IMR-90 (cell line): Measurements from ENCODE around the gene EPAS1. TPM values are rescaled to one million over a fixed set of nuclear protein-coding genes. Genes with fewer than 3 reads are reported as not detected.

Source experiments
- ATAC-seq: fragments of 200-7000 bp; cut with Tn5 transposase; 2 replicates; pipeline ENCODE4 v1.9.1; 2020; ENCODE audit warnings: low read depth, mild to moderate bottlenecking, moderate library complexity
- BruUV-seq: library from RNA; stranded (reverse); fragments of 400-500 nt; replicated peaks from 2 replicates; lab custom pipeline; 2021; lab: Mats Ljungman, UMichigan
- CTCF ChIA-PET: fragments of 300-600 bp; formaldehyde crosslinking; extraction: SDS; loops from one replicate; lab custom pipeline; 2021; ENCODE audit warnings: antibody characterized with exemption; lab: Yijun Ruan, JAX
- POLR2A ChIA-PET: fragments of 300-600 bp; sonication (Branson Sonifier 250); formaldehyde crosslinking; loops from one replicate; lab custom pipeline; 2022; ENCODE audit warnings: antibody characterized with exemption; ENCODE audit not compliant: unreplicated experiment; lab: Charles Lee
- DNase-seq: peaks from one replicate; pipeline ENCODE4 v3.0.0; 2013
- H2AFZ ChIP-seq: replicated peaks from 2 replicates; pipeline ENCODE3; 2013; ENCODE audit warnings: low read length, mild to moderate bottlenecking; ENCODE audit not compliant: poor library complexity
- H2AK5ac ChIP-seq: 2 replicates; pipeline ENCODE4 v1.6.1; 2013; ENCODE audit warnings: low read depth, low read length, inconsistent platforms
- H2AK9ac ChIP-seq: replicated peaks from 2 replicates; pipeline ENCODE3; 2013; ENCODE audit warnings: mild to moderate bottlenecking, low read depth, low read length, moderate library complexity; ENCODE audit not compliant: poor library complexity
- H2BK120ac ChIP-seq: 2 replicates; pipeline ENCODE4 v1.6.1; 2013; ENCODE audit warnings: low read depth, low read length, inconsistent platforms
- H2BK15ac ChIP-seq: 3 replicates; pipeline ENCODE4 v1.6.1; 2013; ENCODE audit warnings: low read depth, low read length, inconsistent platforms
- H2BK20ac ChIP-seq: 2 replicates; pipeline ENCODE4 v1.6.1; 2013; ENCODE audit warnings: low read depth, mild to moderate bottlenecking, inconsistent platforms, low read length, moderate library complexity
- H2BK5ac ChIP-seq: 2 replicates; pipeline ENCODE4 v1.6.1; 2013; ENCODE audit warnings: mild to moderate bottlenecking, low read depth, low read length, inconsistent platforms; ENCODE audit not compliant: poor library complexity, severe bottlenecking
- H3K14ac ChIP-seq: replicated peaks from 2 replicates; pipeline ENCODE4 v1.6.1; 2013; ENCODE audit warnings: low read depth, low read length, inconsistent platforms
- H3K18ac ChIP-seq: 2 replicates; pipeline ENCODE4 v1.6.1; 2013; ENCODE audit warnings: low read depth, low read length, control low read depth
- H3K23ac ChIP-seq: 2 replicates; pipeline ENCODE4 v1.6.1; 2013; ENCODE audit warnings: low read depth, low read length, inconsistent platforms
- H3K27ac ChIP-seq: 2 replicates; pipeline ENCODE4 v1.5.1; 2013; ENCODE audit warnings: mild to moderate bottlenecking, control low read depth, low read length; ENCODE audit not compliant: insufficient read depth
- H3K27me3 ChIP-seq: 2 replicates; pipeline ENCODE4 v1.6.1; 2013; ENCODE audit warnings: low read length; ENCODE audit not compliant: control insufficient read depth, insufficient read depth
- H3K36me3 ChIP-seq: 2 replicates; pipeline ENCODE4 v1.6.1; 2013; ENCODE audit warnings: low read length, mixed read lengths; ENCODE audit not compliant: control insufficient read depth, insufficient read depth
- H3K4ac ChIP-seq: 2 replicates; pipeline ENCODE4 v1.6.1; 2013; ENCODE audit warnings: low read depth, low read length, inconsistent platforms
- H3K4me1 ChIP-seq: 2 replicates; pipeline ENCODE4 v1.6.1; 2013; ENCODE audit warnings: low read length, mixed read lengths; ENCODE audit not compliant: control insufficient read depth, insufficient read depth
- H3K4me2 ChIP-seq: 2 replicates; pipeline ENCODE4 v1.6.1; 2013; ENCODE audit warnings: low read depth, mild to moderate bottlenecking, control low read depth, low read length, moderate library complexity
- H3K4me3 ChIP-seq: 2 replicates; pipeline ENCODE4 v1.5.1; 2013; ENCODE audit warnings: low read depth, mild to moderate bottlenecking, control low read depth, low read length, moderate library complexity; ENCODE audit not compliant: insufficient read depth
- H3K56ac ChIP-seq: 2 replicates; pipeline ENCODE4 v1.6.1; 2013; ENCODE audit warnings: low read length, inconsistent platforms; ENCODE audit not compliant: insufficient read depth; ENCODE audit errors: extremely low read depth
- H3K79me1 ChIP-seq, 2 experiments: 2 replicates each; pipeline ENCODE4 v1.6.1; 2013; ENCODE audit warnings: low read length in 2 of 2, inconsistent platforms in 1 of 2, low read depth in 1 of 2
- H3K9ac ChIP-seq: 2 replicates; pipeline ENCODE4 v1.6.1; 2013; ENCODE audit warnings: low read depth, low read length, control low read depth
- H3K9me1 ChIP-seq: 2 replicates; pipeline ENCODE4 v1.6.1; 2013; ENCODE audit warnings: low read length, inconsistent platforms; ENCODE audit not compliant: insufficient read depth
- H3K9me3 ChIP-seq: 2 replicates; pipeline ENCODE4 v1.6.1; 2013; ENCODE audit warnings: low read length; ENCODE audit not compliant: control insufficient read depth, insufficient read depth
- H4K20me1 ChIP-seq: 2 replicates; pipeline ENCODE4 v1.6.1; 2013; ENCODE audit warnings: low read length, inconsistent platforms; ENCODE audit not compliant: insufficient read depth
- H4K5ac ChIP-seq: 2 replicates; pipeline ENCODE4 v1.6.1; 2013; ENCODE audit warnings: mild to moderate bottlenecking, low read depth, low read length, control low read depth
- H4K8ac ChIP-seq, 2 experiments: 2 replicates each; pipeline ENCODE4 v1.6.1; 2013; ENCODE audit warnings: low read depth in 2 of 2, low read length in 2 of 2, control low read depth in 1 of 2, inconsistent platforms in 1 of 2
- H4K91ac ChIP-seq: 2 replicates; pipeline ENCODE4 v1.6.1; 2013; ENCODE audit warnings: low read depth, low read length, inconsistent platforms; ENCODE audit not compliant: insufficient read depth
- CHD1 ChIP-seq: IDR thresholded peaks from 2 replicates; pipeline ENCODE4 v1.6.1; 2012; ENCODE audit warnings: low read depth, low read length, improper control_type of control experiment
- FOS ChIP-seq: fragments of 150-350 bp; IDR thresholded peaks from 2 replicates; pipeline ENCODE4 v1.6.1; 2016; ENCODE audit warnings: low read depth, low read length
- NFE2L2 ChIP-seq: fragments of 150-350 bp; IDR thresholded peaks from 2 replicates; pipeline ENCODE4 v1.6.1; 2016; ENCODE audit warnings: low read depth, mild to moderate bottlenecking, low read length
- RAD21 ChIP-seq: IDR thresholded peaks from 2 replicates; pipeline ENCODE4 v1.6.1; 2012; ENCODE audit warnings: low read length, improper control_type of control experiment
- RCOR1 ChIP-seq: IDR thresholded peaks from 2 replicates; pipeline ENCODE4 v1.6.1; 2012; ENCODE audit warnings: mild to moderate bottlenecking, low read length, improper control_type of control experiment; ENCODE audit not compliant: insufficient replicate concordance
- SMC3 ChIP-seq: fragments of 150-350 bp; IDR thresholded peaks from 2 replicates; pipeline ENCODE4 v1.6.1; 2016; ENCODE audit warnings: low read depth, mild to moderate bottlenecking, antibody characterized with exemption, low read length, moderate library complexity
- WGBS, 2 experiments: methylation state at CpG; one replicate each; pipeline versions ENCODE4 v1.1.5 to v1.1.7; 2013; ENCODE audit warnings: missing lambda C conversion rate in 2 of 2; ENCODE audit not compliant: insufficient read length in 1 of 2; ENCODE audit errors: extremely low coverage in 2 of 2; 5-methylcytosine and 5-hydroxymethylcytosine counted together
- dilution Hi-C: fragments of 300-500 bp; cut with HindIII; formaldehyde crosslinking; loops from one replicate; pipeline ENCODE4 v1.14.3; 2018; ENCODE audit warnings: low sequenced_read_pairs; ENCODE audit not compliant: unreplicated experiment
- in situ Hi-C: fragments of 300-500 bp; cut with MboI; formaldehyde crosslinking; loops from 3 replicates; pipeline ENCODE4 v1.14.3; 2019; ENCODE audit warnings: low sequenced_read_pairs, inconsistent platforms, mixed read lengths
- intact Hi-C: fragments of 100-400 bp; cut with micrococcal nuclease; formaldehyde crosslinking; loops from 2 replicates; pipeline ENCODE4 v1.10.0; 2022
- polyA plus RNA-seq, 3 experiments: library from polyadenylated mRNA; depleted of rRNA; stranded (reverse); fragments of >200 nt; gene quantifications; 2 replicates each; pipeline ENCODE4 v1.2.3, GENCODE V29; 2012; ENCODE audit warnings: low replicate concordance in 1 of 3
- total RNA-seq: library from RNA; depleted of rRNA; stranded (reverse); fragments of >200 nt; gene quantifications from 2 replicates; pipeline ENCODE4 v1.2.3, GENCODE V29; 2012

The EPAS1 gene
- total and polyA plus RNA-seq, 2 of the 4 experiments (the other 2 are of a cell fraction): 40.7 to 120 TPM

- H2BK120ac ChIP-seq: no peak overlapping the region
- no peak overlapping the region for H3K4me3 ChIP-seq
- peaks cover 19% of the 10 kb centered on the region for H3K4me1 ChIP-seq
- H3K9ac ChIP-seq: no peak overlapping the region; the same call in 1 of the 2 replicates
- H4K8ac ChIP-seq: peak overlapping the region in 1 of 2 experiments; percentile 30; a peak in 2 of 4 replicates
- H3K9me3 ChIP-seq: no peaks in the 10 kb centered on the region
- H3K56ac ChIP-seq: no peak overlapping the region
- no peak overlapping the region for H2BK20ac ChIP-seq
- H3K27me3 ChIP-seq: no peaks in the 10 kb centered on the region
- H3K14ac ChIP-seq: peak overlapping the region; percentile 62; the same call in 1 of the 2 replicates
- no peak overlapping the region for H4K91ac ChIP-seq
- in situ Hi-C loops (loop anchor here (25.0 kb wide), 1 partner anchor 683 kb away; no protein-coding TSS in a partner anchor), intact Hi-C loops (no loop called here), dilution Hi-C loops (no loop called here)
- H3K27ac ChIP-seq: peak overlapping the region; percentile 1; the same call in 1 of the 2 replicates
- H3K79me1 ChIP-seq: peaks cover 34 to 82% of the 10 kb centered on the region in 2 experiments
- peak overlapping the region; percentile 34; the same call in 1 of the 2 replicates for H3K18ac ChIP-seq
- no peak for DNase-seq
- H3K4me2 ChIP-seq: peak overlapping the region; percentile 63
- peak overlapping the region; percentile 34; the same call in 1 of the 2 replicates for H4K5ac ChIP-seq
- 80% methylated on average over 2 of the region's 8 CpGs; no CpG with 5 or more reads in 1 of the 2 experiments for WGBS, 2 experiments
- peaks cover 97% of the 10 kb centered on the region for H4K20me1 ChIP-seq
- no peak for ATAC-seq
- peak overlapping the region; percentile 28 for H2BK5ac ChIP-seq
- CTCF ChIA-PET: no interaction called here
- H3K36me3 ChIP-seq: 0 out of 2 replicates have a peak, but pooled peaks cover 1% of the 10 kb centered on the region
- no peak overlapping the region; the same call in 1 of the 2 replicates for H3K4ac ChIP-seq
- no peak overlapping the region for H2AK9ac ChIP-seq
- peaks cover 11% of the 10 kb centered on the region for H3K9me1 ChIP-seq
- POLR2A ChIA-PET: no interaction called here
- no peak overlapping the region for H2BK15ac ChIP-seq
- TF ChIP-seq NFE2L2: no peak
- no peak for TF ChIP-seq RAD21
- TF ChIP-seq FOS: no peak
- TF ChIP-seq SMC3: no peak
- no peak for TF ChIP-seq RCOR1
- TF ChIP-seq CHD1: no peak
- peak overlapping the region; percentile 46; the same call in 1 of the 2 replicates for H3K23ac ChIP-seq
- H2AK5ac ChIP-seq: no peak overlapping the region
- BruUV-seq: no TSS peak
- no peak overlapping the region for H2AFZ ChIP-seq
These were observed 22.9 kb downstream of the EPAS1 start for GRCh38 chr2:46320141-46320567.
